Stimulated activated naive B cell treated with anti-CD40 and anti-IgM and Interleukin-4, amounts not matched to agents 10 μg/mL and 1 μg/mL and 100 μg/mL, for 72 hours (primary cell): ENCODE measurements around the gene LRRC31.

Experiments used
- ATAC-seq, 2 donors: fragments of 150-1000 bp; cut with Tn5 transposase; replicated peaks; 2 replicates each; pipeline ENCODE4 v1.10.0; 2021; ENCODE audit warnings: moderate library complexity in 1 of 2
- DNase-seq: peaks from one replicate; pipeline ENCODE4 v3.0.0; 2021
- H3K27ac Mint-ChIP-seq: one replicate; pipeline ENCODE4 v1.8.0; 2022; ENCODE audit warnings: mild to moderate bottlenecking, mixed read lengths
- H3K27me3 Mint-ChIP-seq, 2 donors: one replicate each; pipeline ENCODE4 v1.8.0; 2022; ENCODE audit warnings: mixed read lengths in 2 of 2
- H3K36me3 Mint-ChIP-seq, 2 donors: one replicate each; pipeline ENCODE4 v1.8.0; 2022; ENCODE audit warnings: mixed read lengths in 2 of 2, mild to moderate bottlenecking in 1 of 2
- H3K4me1 Mint-ChIP-seq, 2 donors: one replicate each; pipeline ENCODE4 v1.8.0; 2022; ENCODE audit warnings: mixed read lengths in 2 of 2, mild to moderate bottlenecking in 1 of 2
- H3K4me3 Mint-ChIP-seq, 2 donors: one replicate each; pipeline ENCODE4 v1.8.0; 2022; ENCODE audit warnings: mild to moderate bottlenecking in 2 of 2, mixed read lengths in 2 of 2, moderate library complexity in 1 of 2
- H3K9me3 Mint-ChIP-seq, 2 donors: one replicate each; pipeline ENCODE4 v1.8.0; 2022; ENCODE audit warnings: mixed read lengths in 2 of 2, mild to moderate bottlenecking in 1 of 2

LRRC31 gene

GRCh38 chr3:169813757-169814517 is 55.8 kb downstream of the LRRC31 start:
- peak overlapping the region; percentile 93 for H3K27ac Mint-ChIP-seq
- peaks cover 6 to 10% of the 10 kb centered on the region in 2 donors for H3K9me3 Mint-ChIP-seq
- peak overlapping the region; percentile 90 to 91 for H3K4me3 Mint-ChIP-seq
- H3K36me3 Mint-ChIP-seq, result peaks cover 3 to 5% of the 10 kb centered on the region in 2 donors
- H3K4me1 Mint-ChIP-seq, result peaks cover 27 to 44% of the 10 kb centered on the region in 2 donors
- no peaks in the 10 kb centered on the region for H3K27me3 Mint-ChIP-seq
- ATAC-seq, result peak; percentile 87 to 88
- peak; percentile 86 for DNase-seq

GRCh38 chr3:169813278-169813677 is 56.5 kb downstream of the LRRC31 start:
- Mint-ChIP-seq H3K4me1 (peaks cover 27 to 40% of the 10 kb centered on the region in 2 donors), H3K27ac (peak overlapping the region; percentile 93), H3K27me3 (no peaks in the 10 kb centered on the region), H3K36me3 (peaks cover 3 to 7% of the 10 kb centered on the region in 2 donors), H3K4me3 (peak overlapping the region; percentile 90 to 91), H3K9me3 (peaks cover 6 to 10% of the 10 kb centered on the region in 2 donors)
- ATAC-seq (no peak), DNase-seq (no peak)

GRCh38 chr3:169812332-169813235 is 57.2 kb downstream of the LRRC31 start, which contains the start of the genes LRRC34 and LRRIQ4:
Gene LRRC34, minus strand, starts transcription at chr3:169812904. Its CDS starts 356 bp downstream, at chr3:169812548.
Gene LRRIQ4, plus strand, starts transcription at chr3:169812870. Its CDS starts 9,052 bp downstream, at chr3:169821922.
- ATAC-seq (peak; percentile 72 to 78), DNase-seq (peak; percentile 69)
- Mint-ChIP-seq H3K36me3 (peaks cover 3 to 8% of the 10 kb centered on the region in 2 donors), H3K4me3 (peak within 1 kb of the TSS; percentile 90 to 91), H3K4me1 (peaks cover 27 to 37% of the 10 kb centered on the region in 2 donors), H3K9me3 (peaks cover 6 to 10% of the 10 kb centered on the region in 2 donors), H3K27ac (peak within 1 kb of the TSS; percentile 93), H3K27me3 (no peaks in the 10 kb centered on the region)

- Mint-ChIP-seq H3K27me3 (no peaks in the 10 kb centered on the region), H3K4me1 (peaks cover 27 to 37% of the 10 kb centered on the region in 2 donors), H3K36me3 (peaks cover 3 to 8% of the 10 kb centered on the region in 2 donors), H3K9me3 (peaks cover 6 to 10% of the 10 kb centered on the region in 2 donors), H3K4me3 (peak overlapping the region; percentile 90 to 91), H3K27ac (peak overlapping the region; percentile 93)
- DNase-seq (peak; percentile 10), ATAC-seq (peak; percentile 20 to 31)
Observed at GRCh38 chr3:169811631-169812331, 58.0 kb downstream of the LRRC31 start.

- Mint-ChIP-seq H3K27ac (no peak overlapping the region), H3K4me1 (peaks cover 27 to 33% of the 10 kb centered on the region in 2 donors), H3K36me3 (peaks cover 0 to 3% of the 10 kb centered on the region in 2 donors), H3K9me3 (no peaks in the 10 kb centered on the region), H3K4me3 (no peak overlapping the region), H3K27me3 (no peaks in the 10 kb centered on the region)
- ATAC-seq (no peak), DNase-seq (no peak)
Observed at GRCh38 chr3:169809230-169809795, 60.4 kb downstream of the LRRC31 start.

GRCh38 chr3:169804681-169805080 is 65.1 kb downstream of the LRRC31 start:
- Mint-ChIP-seq H3K4me1 (peaks cover 4 to 6% of the 10 kb centered on the region in 2 donors), H3K36me3 (peaks cover 4 to 13% of the 10 kb centered on the region in 2 donors), H3K27me3 (no peaks in the 10 kb centered on the region), H3K9me3 (no peaks in the 10 kb centered on the region), H3K27ac (no peak overlapping the region), H3K4me3 (no peak overlapping the region)
- DNase-seq (no peak), ATAC-seq (no peak)

GRCh38 chr3:169792359-169792758 is 77.4 kb downstream of the LRRC31 start:
- peaks cover 10 to 27% of the 10 kb centered on the region in 2 donors for H3K36me3 Mint-ChIP-seq
- peaks cover 6 to 11% of the 10 kb centered on the region in 2 donors for H3K4me1 Mint-ChIP-seq
- no peak overlapping the region for H3K27ac Mint-ChIP-seq
- DNase-seq (no peak), ATAC-seq (no peak)
- H3K9me3 Mint-ChIP-seq, result no peaks in the 10 kb centered on the region
- no peaks in the 10 kb centered on the region for H3K27me3 Mint-ChIP-seq
- no peak overlapping the region for H3K4me3 Mint-ChIP-seq

GRCh38 chr3:169790687-169791429 is 78.9 kb downstream of the LRRC31 start:
- no peaks in the 10 kb centered on the region for H3K9me3 Mint-ChIP-seq
- no peak overlapping the region for H3K4me3 Mint-ChIP-seq
- ATAC-seq (peak in 1 of 2 donors; percentile 38), DNase-seq (no peak)
- H3K4me1 Mint-ChIP-seq, result peaks cover 6 to 11% of the 10 kb centered on the region in 2 donors
- H3K27ac Mint-ChIP-seq, result no peak overlapping the region
- peaks cover 13 to 36% of the 10 kb centered on the region in 2 donors for H3K36me3 Mint-ChIP-seq
- no peaks in the 10 kb centered on the region for H3K27me3 Mint-ChIP-seq

GRCh38 chr3:169790219-169790618 is 79.5 kb downstream of the LRRC31 start:
- Mint-ChIP-seq H3K4me1 (peaks cover 6 to 11% of the 10 kb centered on the region in 2 donors), H3K27ac (no peak overlapping the region), H3K9me3 (no peaks in the 10 kb centered on the region), H3K27me3 (no peaks in the 10 kb centered on the region), H3K4me3 (no peak overlapping the region), H3K36me3 (peaks cover 14 to 42% of the 10 kb centered on the region in 2 donors)
- no peak for DNase-seq
- no peak for ATAC-seq
